ENCODE measurements around the gene BMP5. TPM values are rescaled to one million over a fixed set of nuclear protein-coding genes. Genes with fewer than 3 reads are reported as not detected.

The BMP5 gene
- total RNA-seq, 1 donor from 2014 or later, result 2.2 TPM

DNA sequence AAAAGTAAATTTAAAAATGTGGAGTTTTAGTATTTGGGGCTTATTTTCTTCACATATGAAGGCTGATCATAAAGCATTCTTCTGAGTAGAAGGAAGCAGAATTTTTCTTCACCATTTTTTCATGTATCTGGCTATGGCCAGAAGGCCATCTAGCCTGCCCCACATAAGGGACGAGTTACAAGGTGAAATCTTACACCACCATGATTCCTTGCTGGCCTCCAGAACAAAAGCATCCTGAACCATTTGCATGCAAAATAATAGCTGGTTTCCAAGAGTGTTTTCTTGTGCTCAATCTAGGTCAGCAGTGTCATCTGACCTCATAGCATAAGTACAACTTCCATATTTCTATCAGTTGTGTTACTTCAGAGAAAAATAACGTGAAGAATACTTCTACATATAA lies 93.1 kb downstream of the BMP5 start:
- DNase-seq (ENCODE audit: low read depth, low spot score), result no peak
- TF ChIP-seq CTCF (conservative IDR thresholded peaks at IDR 0.05), result no peak
- Mint-ChIP-seq H3K4me1 (peaks cover 9% of the 10 kb centered on the region), H3K9me3 (no peaks in the 10 kb centered on the region), H3K27me3 (ENCODE audit: low read depth) (no peaks in the 10 kb centered on the region), H3K27ac (ENCODE audit: unreplicated experiment) (no peak overlapping the region), H3K36me3 (ENCODE audit: low read depth) (no peaks in the 10 kb centered on the region), H3K4me3 (no peak overlapping the region)

DNA sequence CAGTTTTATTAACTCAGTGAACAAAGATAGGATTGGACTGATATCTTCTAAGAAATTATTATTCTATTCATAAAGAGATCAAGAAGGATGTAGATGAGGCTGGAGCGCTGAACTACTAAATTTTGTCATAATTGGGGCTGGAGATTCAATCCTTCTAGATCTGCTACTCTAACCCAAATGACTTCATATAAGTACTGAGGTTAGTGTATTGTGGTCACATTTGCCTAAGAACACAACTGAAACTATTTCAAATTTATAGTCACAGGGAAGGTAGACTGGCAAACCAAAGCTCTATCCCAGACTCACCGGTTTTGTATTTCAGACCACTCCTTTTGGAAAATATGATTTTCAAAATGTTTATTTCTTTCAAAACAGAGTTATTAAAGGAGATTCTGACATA lies 96.7 kb downstream of the BMP5 start:
- no peaks in the 10 kb centered on the region for H3K27me3 Mint-ChIP-seq (ENCODE audit: low read depth)
- H3K27ac Mint-ChIP-seq (ENCODE audit: unreplicated experiment), result no peak overlapping the region
- no peak for TF ChIP-seq CTCF (conservative IDR thresholded peaks at IDR 0.05)
- no peak overlapping the region for H3K4me3 Mint-ChIP-seq
- no peaks in the 10 kb centered on the region for H3K36me3 Mint-ChIP-seq (ENCODE audit: low read depth)
- peaks cover 9% of the 10 kb centered on the region for H3K4me1 Mint-ChIP-seq
- no peaks in the 10 kb centered on the region for H3K9me3 Mint-ChIP-seq
- DNase-seq (ENCODE audit: low read depth, low spot score), result no peak

DNA sequence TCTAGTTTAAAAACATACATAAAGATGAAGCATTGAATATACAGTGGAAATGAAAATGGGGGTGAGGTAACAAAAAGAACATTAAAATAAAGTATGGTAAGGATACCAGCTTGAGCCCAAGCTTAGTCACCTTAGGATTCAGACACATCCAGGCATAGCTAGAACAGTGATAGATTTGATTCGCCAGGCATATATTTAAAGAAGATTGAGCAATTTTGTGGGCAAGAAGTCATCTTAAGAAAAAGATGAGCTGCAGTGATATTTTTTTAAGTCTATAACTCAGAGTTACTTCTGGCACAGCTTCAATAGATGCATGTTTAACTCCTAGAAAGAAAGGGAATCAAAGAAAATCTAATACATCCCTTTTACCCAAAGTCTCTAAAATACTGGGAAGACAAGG lies 97.9 kb downstream of the BMP5 start:
- TF ChIP-seq CTCF (conservative IDR thresholded peaks at IDR 0.05), result no peak
- no peak overlapping the region for H3K27ac Mint-ChIP-seq (ENCODE audit: unreplicated experiment)
- no peaks in the 10 kb centered on the region for H3K9me3 Mint-ChIP-seq
- peaks cover 3% of the 10 kb centered on the region for H3K4me1 Mint-ChIP-seq
- no peaks in the 10 kb centered on the region for H3K36me3 Mint-ChIP-seq (ENCODE audit: low read depth)
- H3K4me3 Mint-ChIP-seq, result no peak overlapping the region
- DNase-seq (ENCODE audit: low read depth, low spot score), result no peak
- H3K27me3 Mint-ChIP-seq (ENCODE audit: low read depth), result no peaks in the 10 kb centered on the region

- no peak overlapping the region for H3K4me3 Mint-ChIP-seq
- TF ChIP-seq CTCF (conservative IDR thresholded peaks at IDR 0.05), result no peak
- no peaks in the 10 kb centered on the region for H3K36me3 Mint-ChIP-seq (ENCODE audit: low read depth)
- no peaks in the 10 kb centered on the region for H3K27me3 Mint-ChIP-seq (ENCODE audit: low read depth)
- no peak overlapping the region for H3K27ac Mint-ChIP-seq (ENCODE audit: unreplicated experiment)
- DNase-seq (ENCODE audit: low read depth, low spot score), result no peak
- no peaks in the 10 kb centered on the region for H3K9me3 Mint-ChIP-seq
- H3K4me1 Mint-ChIP-seq, result no peaks in the 10 kb centered on the region
Observed at GRCh38 chr6:55776113-55776512, 99.3 kb downstream of the BMP5 start.

DNA sequence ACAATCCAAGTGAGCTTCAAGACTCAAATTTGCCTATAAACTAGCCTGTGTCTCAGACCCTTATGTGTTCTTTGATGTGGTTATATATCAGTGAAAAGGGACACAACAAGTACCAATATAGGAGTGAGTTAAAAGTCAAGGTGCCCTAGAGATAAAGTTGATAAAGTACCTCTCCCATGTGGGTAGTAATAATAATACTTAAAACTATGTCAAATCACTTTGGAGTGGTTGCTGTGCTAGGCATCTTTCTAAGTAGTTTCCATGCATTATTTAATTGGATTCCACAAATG lies 100.4 kb downstream of the BMP5 start:
- Mint-ChIP-seq H3K4me3 (no peak overlapping the region), H3K27me3 (ENCODE audit: low read depth) (no peaks in the 10 kb centered on the region), H3K36me3 (ENCODE audit: low read depth) (no peaks in the 10 kb centered on the region), H3K4me1 (no peaks in the 10 kb centered on the region), H3K9me3 (no peaks in the 10 kb centered on the region), H3K27ac (ENCODE audit: unreplicated experiment) (no peak overlapping the region)
- DNase-seq (ENCODE audit: low read depth, low spot score), result no peak
- no peak for TF ChIP-seq CTCF (conservative IDR thresholded peaks at IDR 0.05)

All from neural crest cell (in vitro differentiated cells).